GM13976 (cell line): Measurements from ENCODE around the gene UBQLN1.

Experiments used
- DNase-seq: peaks from one replicate; pipeline ENCODE4 v3.0.0; 2012; ENCODE audit warnings: low spot score
- CTCF ChIP-seq: IDR thresholded peaks from 2 replicates; pipeline ENCODE4 v1.5.1; 2012; ENCODE audit warnings: borderline replicate concordance, mild to moderate bottlenecking; ENCODE audit not compliant: insufficient read depth; ENCODE audit errors: extremely low read depth, missing control alignments, control extremely low read depth
- in situ Hi-C: fragments of 300-500 bp; cut with MboI; formaldehyde crosslinking; loops from one replicate; pipeline ENCODE4 v1.12.0; 2022; ENCODE audit warnings: low sequenced_read_pairs, mixed read lengths, inconsistent platforms; ENCODE audit not compliant: unreplicated experiment

Gene UBQLN1

GRCh38 chr9:83722726-83723495 is 15.2 kb upstream of the UBQLN1 start:
- DNase-seq: no peak
- in situ Hi-C loops: no loop called here
- no peak for TF ChIP-seq CTCF

GRCh38 chr9:83721509-83721908 is 13.8 kb upstream of the UBQLN1 start:
- no peak for TF ChIP-seq CTCF
- in situ Hi-C loops: no loop called here
- no peak for DNase-seq

- DNase-seq: no peak
- in situ Hi-C loops: no loop called here
- no peak for TF ChIP-seq CTCF
Measured at GRCh38 chr9:83715794-83716193, 8.0 kb upstream of the UBQLN1 start.

GRCh38 chr9:83715221-83715620 is 7.5 kb upstream of the UBQLN1 start:
- in situ Hi-C loops: no loop called here
- no peak for TF ChIP-seq CTCF
- DNase-seq: no peak

GRCh38 chr9:83714329-83714728 is 6.6 kb upstream of the UBQLN1 start:
- no peak for TF ChIP-seq CTCF
- in situ Hi-C loops: no loop called here
- DNase-seq: no peak

GRCh38 chr9:83708515-83709158 is 879 bp upstream of the UBQLN1 start:
- TF ChIP-seq CTCF: peak; percentile 56
- in situ Hi-C loops: no loop called here
- peak; percentile 75 for DNase-seq
